IMR-90 (cell line): ENCODE data around the gene FKBP10. TPM values are rescaled to one million over a fixed set of nuclear protein-coding genes. Genes with fewer than 3 reads are reported as not detected.

Source experiments
- ATAC-seq: fragments of 200-7000 bp; cut with Tn5 transposase; 2 replicates; pipeline ENCODE4 v1.9.1; 2020; ENCODE audit warnings: low read depth, mild to moderate bottlenecking, moderate library complexity
- BruUV-seq: library from RNA; stranded (reverse); fragments of 400-500 nt; replicated peaks from 2 replicates; lab custom pipeline; 2021; lab: Mats Ljungman, UMichigan
- CTCF ChIA-PET: fragments of 300-600 bp; formaldehyde crosslinking; extraction: SDS; loops from one replicate; lab custom pipeline; 2021; ENCODE audit warnings: antibody characterized with exemption; lab: Yijun Ruan, JAX
- POLR2A ChIA-PET: fragments of 300-600 bp; sonication (Branson Sonifier 250); formaldehyde crosslinking; loops from one replicate; lab custom pipeline; 2022; ENCODE audit warnings: antibody characterized with exemption; ENCODE audit not compliant: unreplicated experiment; lab: Charles Lee
- DNase-seq: peaks from one replicate; pipeline ENCODE4 v3.0.0; 2013
- H2AFZ ChIP-seq: replicated peaks from 2 replicates; pipeline ENCODE3; 2013; ENCODE audit warnings: low read length, mild to moderate bottlenecking; ENCODE audit not compliant: poor library complexity
- H2AK5ac ChIP-seq: 2 replicates; pipeline ENCODE4 v1.6.1; 2013; ENCODE audit warnings: low read depth, low read length, inconsistent platforms
- H2AK9ac ChIP-seq: replicated peaks from 2 replicates; pipeline ENCODE3; 2013; ENCODE audit warnings: mild to moderate bottlenecking, low read depth, low read length, moderate library complexity; ENCODE audit not compliant: poor library complexity
- H2BK120ac ChIP-seq: 2 replicates; pipeline ENCODE4 v1.6.1; 2013; ENCODE audit warnings: low read depth, low read length, inconsistent platforms
- H2BK15ac ChIP-seq: 3 replicates; pipeline ENCODE4 v1.6.1; 2013; ENCODE audit warnings: low read depth, low read length, inconsistent platforms
- H2BK20ac ChIP-seq: 2 replicates; pipeline ENCODE4 v1.6.1; 2013; ENCODE audit warnings: low read depth, mild to moderate bottlenecking, inconsistent platforms, low read length, moderate library complexity
- H2BK5ac ChIP-seq: 2 replicates; pipeline ENCODE4 v1.6.1; 2013; ENCODE audit warnings: mild to moderate bottlenecking, low read depth, low read length, inconsistent platforms; ENCODE audit not compliant: poor library complexity, severe bottlenecking
- H3K14ac ChIP-seq: replicated peaks from 2 replicates; pipeline ENCODE4 v1.6.1; 2013; ENCODE audit warnings: low read depth, low read length, inconsistent platforms
- H3K18ac ChIP-seq: 2 replicates; pipeline ENCODE4 v1.6.1; 2013; ENCODE audit warnings: low read depth, low read length, control low read depth
- H3K23ac ChIP-seq: 2 replicates; pipeline ENCODE4 v1.6.1; 2013; ENCODE audit warnings: low read depth, low read length, inconsistent platforms
- H3K27ac ChIP-seq: 2 replicates; pipeline ENCODE4 v1.5.1; 2013; ENCODE audit warnings: mild to moderate bottlenecking, control low read depth, low read length; ENCODE audit not compliant: insufficient read depth
- H3K27me3 ChIP-seq: 2 replicates; pipeline ENCODE4 v1.6.1; 2013; ENCODE audit warnings: low read length; ENCODE audit not compliant: control insufficient read depth, insufficient read depth
- H3K36me3 ChIP-seq: 2 replicates; pipeline ENCODE4 v1.6.1; 2013; ENCODE audit warnings: low read length, mixed read lengths; ENCODE audit not compliant: control insufficient read depth, insufficient read depth
- H3K4ac ChIP-seq: 2 replicates; pipeline ENCODE4 v1.6.1; 2013; ENCODE audit warnings: low read depth, low read length, inconsistent platforms
- H3K4me1 ChIP-seq: 2 replicates; pipeline ENCODE4 v1.6.1; 2013; ENCODE audit warnings: low read length, mixed read lengths; ENCODE audit not compliant: control insufficient read depth, insufficient read depth
- H3K4me2 ChIP-seq: 2 replicates; pipeline ENCODE4 v1.6.1; 2013; ENCODE audit warnings: low read depth, mild to moderate bottlenecking, control low read depth, low read length, moderate library complexity
- H3K4me3 ChIP-seq: 2 replicates; pipeline ENCODE4 v1.5.1; 2013; ENCODE audit warnings: low read depth, mild to moderate bottlenecking, control low read depth, low read length, moderate library complexity; ENCODE audit not compliant: insufficient read depth
- H3K56ac ChIP-seq: 2 replicates; pipeline ENCODE4 v1.6.1; 2013; ENCODE audit warnings: low read length, inconsistent platforms; ENCODE audit not compliant: insufficient read depth; ENCODE audit errors: extremely low read depth
- H3K79me1 ChIP-seq, 2 experiments: 2 replicates each; pipeline ENCODE4 v1.6.1; 2013; ENCODE audit warnings: low read length in 2 of 2, inconsistent platforms in 1 of 2, low read depth in 1 of 2
- H3K9ac ChIP-seq: 2 replicates; pipeline ENCODE4 v1.6.1; 2013; ENCODE audit warnings: low read depth, low read length, control low read depth
- H3K9me1 ChIP-seq: 2 replicates; pipeline ENCODE4 v1.6.1; 2013; ENCODE audit warnings: low read length, inconsistent platforms; ENCODE audit not compliant: insufficient read depth
- H3K9me3 ChIP-seq: 2 replicates; pipeline ENCODE4 v1.6.1; 2013; ENCODE audit warnings: low read length; ENCODE audit not compliant: control insufficient read depth, insufficient read depth
- H4K20me1 ChIP-seq: 2 replicates; pipeline ENCODE4 v1.6.1; 2013; ENCODE audit warnings: low read length, inconsistent platforms; ENCODE audit not compliant: insufficient read depth
- H4K5ac ChIP-seq: 2 replicates; pipeline ENCODE4 v1.6.1; 2013; ENCODE audit warnings: mild to moderate bottlenecking, low read depth, low read length, control low read depth
- H4K8ac ChIP-seq, 2 experiments: 2 replicates each; pipeline ENCODE4 v1.6.1; 2013; ENCODE audit warnings: low read depth in 2 of 2, low read length in 2 of 2, control low read depth in 1 of 2, inconsistent platforms in 1 of 2
- H4K91ac ChIP-seq: 2 replicates; pipeline ENCODE4 v1.6.1; 2013; ENCODE audit warnings: low read depth, low read length, inconsistent platforms; ENCODE audit not compliant: insufficient read depth
- FOS ChIP-seq: fragments of 150-350 bp; IDR thresholded peaks from 2 replicates; pipeline ENCODE4 v1.6.1; 2016; ENCODE audit warnings: low read depth, low read length
- MAFK ChIP-seq: IDR thresholded peaks from 2 replicates; pipeline ENCODE4 v1.6.1; 2012; ENCODE audit warnings: low read depth, low read length, improper control_type of control experiment
- MAZ ChIP-seq: IDR thresholded peaks from 2 replicates; pipeline ENCODE4 v1.6.1; 2012; ENCODE audit warnings: low read depth, mild to moderate bottlenecking, low read length, improper control_type of control experiment, moderate library complexity, borderline replicate concordance
- RAD21 ChIP-seq: IDR thresholded peaks from 2 replicates; pipeline ENCODE4 v1.6.1; 2012; ENCODE audit warnings: low read length, improper control_type of control experiment
- RFX5 ChIP-seq: IDR thresholded peaks from 2 replicates; pipeline ENCODE4 v1.8.0; 2012; ENCODE audit warnings: low read depth, mild to moderate bottlenecking, low read length, moderate library complexity
- SMC3 ChIP-seq: fragments of 150-350 bp; IDR thresholded peaks from 2 replicates; pipeline ENCODE4 v1.6.1; 2016; ENCODE audit warnings: low read depth, mild to moderate bottlenecking, antibody characterized with exemption, low read length, moderate library complexity
- WGBS, 2 experiments: methylation state at CpG; one replicate each; pipeline versions ENCODE4 v1.1.5 to v1.1.7; 2013; ENCODE audit warnings: missing lambda C conversion rate in 2 of 2; ENCODE audit not compliant: insufficient read length in 1 of 2; ENCODE audit errors: extremely low coverage in 2 of 2; 5-methylcytosine and 5-hydroxymethylcytosine counted together
- dilution Hi-C: fragments of 300-500 bp; cut with HindIII; formaldehyde crosslinking; loops from one replicate; pipeline ENCODE4 v1.14.3; 2018; ENCODE audit warnings: low sequenced_read_pairs; ENCODE audit not compliant: unreplicated experiment
- in situ Hi-C: fragments of 300-500 bp; cut with MboI; formaldehyde crosslinking; loops from 3 replicates; pipeline ENCODE4 v1.14.3; 2019; ENCODE audit warnings: low sequenced_read_pairs, inconsistent platforms, mixed read lengths
- intact Hi-C: fragments of 100-400 bp; cut with micrococcal nuclease; formaldehyde crosslinking; loops from 2 replicates; pipeline ENCODE4 v1.10.0; 2022
- polyA plus RNA-seq, 3 experiments: library from polyadenylated mRNA; depleted of rRNA; stranded (reverse); fragments of >200 nt; gene quantifications; 2 replicates each; pipeline ENCODE4 v1.2.3, GENCODE V29; 2012; ENCODE audit warnings: low replicate concordance in 1 of 3
- total RNA-seq: library from RNA; depleted of rRNA; stranded (reverse); fragments of >200 nt; gene quantifications from 2 replicates; pipeline ENCODE4 v1.2.3, GENCODE V29; 2012
- TF ChIP-seq, protein P1 (sequence below): fragments of 150-350 bp; IDR thresholded peaks from 2 replicates; pipeline ENCODE4 v1.6.1; 2016; ENCODE audit warnings: low read depth, mild to moderate bottlenecking, low read length, moderate library complexity, borderline replicate concordance
- TF ChIP-seq, protein P2 (sequence below): fragments of 150-350 bp; IDR thresholded peaks from 2 replicates; pipeline ENCODE4 v1.6.1; 2017; ENCODE audit warnings: mild to moderate bottlenecking, antibody characterized with exemption, low read length, low read depth
- TF ChIP-seq, protein P3 (sequence below): conservative IDR thresholded peaks from 2 replicates; pipeline ENCODE4 v1.5.1; 2012; ENCODE audit warnings: mild to moderate bottlenecking, low read depth, low read length, improper control_type of control experiment

Gene FKBP10
- total and polyA plus RNA-seq, 2 of the 4 experiments (the other 2 are of a cell fraction): 170 to 984 TPM

DNA sequence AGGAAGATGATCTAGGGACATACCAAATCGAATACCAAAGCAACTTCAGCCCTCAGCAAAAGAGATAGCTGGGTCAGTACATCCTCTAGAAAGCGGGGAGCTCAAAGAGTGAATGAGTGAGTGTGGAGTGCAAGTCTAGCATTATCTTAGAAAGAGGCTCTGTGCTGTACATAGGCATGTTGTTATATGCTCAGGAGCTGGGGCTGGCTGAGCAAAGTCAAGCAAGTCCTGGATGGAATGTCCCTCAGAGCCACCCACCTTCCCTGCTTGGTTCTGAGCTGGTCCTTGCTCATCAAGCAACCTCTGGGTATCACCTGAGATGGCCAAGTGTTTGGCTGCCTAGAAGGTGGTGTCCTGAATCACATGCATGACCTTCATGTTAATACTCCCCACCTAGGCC is 57.3 kb downstream of the FKBP10 start:
- ChIA-PET CTCF (no interaction called here), POLR2A (interaction anchor here (0.7 kb wide), 1 partner anchor 9 kb away, joined by 3 read pairs; no protein-coding TSS in a partner anchor)
- Histone ChIP-seq H2BK120ac (no peak overlapping the region), H3K4me1 (0 out of 2 replicates have a peak, but pooled peaks cover 2% of the 10 kb centered on the region), H3K27ac (no peak overlapping the region), H4K5ac (no peak overlapping the region), H2AK9ac (no peak overlapping the region), H2BK15ac (no peak overlapping the region), H3K9me1 (0 out of 2 replicates have a peak, but pooled peaks cover 3% of the 10 kb centered on the region), H4K20me1 (0 out of 2 replicates have a peak, but pooled peaks cover 4% of the 10 kb centered on the region), H4K91ac (no peak overlapping the region), H3K4me3 (no peak overlapping the region), H2AFZ (no peak overlapping the region), H3K9ac (no peak overlapping the region), H3K4ac (no peak overlapping the region), H3K56ac (no peak overlapping the region), H3K9me3 (no peaks in the 10 kb centered on the region), H3K27me3 (no peaks in the 10 kb centered on the region), H3K23ac (no peak overlapping the region), H2BK5ac (no peak overlapping the region), H2BK20ac (no peak overlapping the region), H3K18ac (no peak overlapping the region), H4K8ac (no peak overlapping the region), H3K14ac (no peak overlapping the region), H3K4me2 (no peak overlapping the region), H3K79me1 (peaks cover 7 to 29% of the 10 kb centered on the region in 2 experiments), H2AK5ac (no peak overlapping the region), H3K36me3 (peaks cover 56% of the 10 kb centered on the region)
- dilution Hi-C loops: no loop called here
- no peak for ATAC-seq
- no CpG with 5 or more reads among the region's 2 CpGs for WGBS, 2 experiments
- intact Hi-C loops: no loop called here
- no TSS peak for BruUV-seq
- in situ Hi-C loops: no loop called here
- TF ChIP-seq MAZ (no peak), SMC3 (no peak), RFX5 (no peak), MAFK (no peak), FOS (no peak), RAD21 (no peak)
- TF ChIP-seq, protein P1, sequence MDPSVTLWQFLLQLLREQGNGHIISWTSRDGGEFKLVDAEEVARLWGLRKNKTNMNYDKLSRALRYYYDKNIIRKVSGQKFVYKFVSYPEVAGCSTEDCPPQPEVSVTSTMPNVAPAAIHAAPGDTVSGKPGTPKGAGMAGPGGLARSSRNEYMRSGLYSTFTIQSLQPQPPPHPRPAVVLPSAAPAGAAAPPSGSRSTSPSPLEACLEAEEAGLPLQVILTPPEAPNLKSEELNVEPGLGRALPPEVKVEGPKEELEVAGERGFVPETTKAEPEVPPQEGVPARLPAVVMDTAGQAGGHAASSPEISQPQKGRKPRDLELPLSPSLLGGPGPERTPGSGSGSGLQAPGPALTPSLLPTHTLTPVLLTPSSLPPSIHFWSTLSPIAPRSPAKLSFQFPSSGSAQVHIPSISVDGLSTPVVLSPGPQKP: no peak
- TF ChIP-seq, protein P2, sequence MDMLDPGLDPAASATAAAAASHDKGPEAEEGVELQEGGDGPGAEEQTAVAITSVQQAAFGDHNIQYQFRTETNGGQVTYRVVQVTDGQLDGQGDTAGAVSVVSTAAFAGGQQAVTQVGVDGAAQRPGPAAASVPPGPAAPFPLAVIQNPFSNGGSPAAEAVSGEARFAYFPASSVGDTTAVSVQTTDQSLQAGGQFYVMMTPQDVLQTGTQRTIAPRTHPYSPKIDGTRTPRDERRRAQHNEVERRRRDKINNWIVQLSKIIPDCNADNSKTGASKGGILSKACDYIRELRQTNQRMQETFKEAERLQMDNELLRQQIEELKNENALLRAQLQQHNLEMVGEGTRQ: no peak
- TF ChIP-seq, protein P3, sequence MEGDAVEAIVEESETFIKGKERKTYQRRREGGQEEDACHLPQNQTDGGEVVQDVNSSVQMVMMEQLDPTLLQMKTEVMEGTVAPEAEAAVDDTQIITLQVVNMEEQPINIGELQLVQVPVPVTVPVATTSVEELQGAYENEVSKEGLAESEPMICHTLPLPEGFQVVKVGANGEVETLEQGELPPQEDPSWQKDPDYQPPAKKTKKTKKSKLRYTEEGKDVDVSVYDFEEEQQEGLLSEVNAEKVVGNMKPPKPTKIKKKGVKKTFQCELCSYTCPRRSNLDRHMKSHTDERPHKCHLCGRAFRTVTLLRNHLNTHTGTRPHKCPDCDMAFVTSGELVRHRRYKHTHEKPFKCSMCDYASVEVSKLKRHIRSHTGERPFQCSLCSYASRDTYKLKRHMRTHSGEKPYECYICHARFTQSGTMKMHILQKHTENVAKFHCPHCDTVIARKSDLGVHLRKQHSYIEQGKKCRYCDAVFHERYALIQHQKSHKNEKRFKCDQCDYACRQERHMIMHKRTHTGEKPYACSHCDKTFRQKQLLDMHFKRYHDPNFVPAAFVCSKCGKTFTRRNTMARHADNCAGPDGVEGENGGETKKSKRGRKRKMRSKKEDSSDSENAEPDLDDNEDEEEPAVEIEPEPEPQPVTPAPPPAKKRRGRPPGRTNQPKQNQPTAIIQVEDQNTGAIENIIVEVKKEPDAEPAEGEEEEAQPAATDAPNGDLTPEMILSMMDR: no peak
- DNase-seq: no peak
